ENCODE results near the gene CRYL1.

Gene CRYL1

DNA sequence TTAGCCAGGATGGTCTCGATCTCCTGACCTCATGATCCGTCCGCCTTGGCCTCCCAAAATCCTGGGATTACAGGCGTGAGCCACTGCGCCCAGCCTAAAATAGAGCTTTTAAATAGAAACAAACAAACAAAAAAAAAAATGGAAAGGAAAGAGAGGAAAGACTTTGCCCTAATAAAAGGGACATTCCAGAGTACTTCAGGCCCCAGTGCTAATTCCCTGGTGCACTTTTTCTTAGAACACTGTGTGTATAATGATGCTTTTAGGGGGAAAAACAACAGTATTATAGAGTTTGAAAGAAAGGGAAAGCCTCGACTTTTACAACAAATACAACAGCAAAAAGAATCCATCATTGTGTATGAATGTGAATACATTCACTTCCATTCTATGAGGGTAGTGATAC, 104.7 kb downstream of the CRYL1 start:
- TF ChIP-seq, protein P1, sequence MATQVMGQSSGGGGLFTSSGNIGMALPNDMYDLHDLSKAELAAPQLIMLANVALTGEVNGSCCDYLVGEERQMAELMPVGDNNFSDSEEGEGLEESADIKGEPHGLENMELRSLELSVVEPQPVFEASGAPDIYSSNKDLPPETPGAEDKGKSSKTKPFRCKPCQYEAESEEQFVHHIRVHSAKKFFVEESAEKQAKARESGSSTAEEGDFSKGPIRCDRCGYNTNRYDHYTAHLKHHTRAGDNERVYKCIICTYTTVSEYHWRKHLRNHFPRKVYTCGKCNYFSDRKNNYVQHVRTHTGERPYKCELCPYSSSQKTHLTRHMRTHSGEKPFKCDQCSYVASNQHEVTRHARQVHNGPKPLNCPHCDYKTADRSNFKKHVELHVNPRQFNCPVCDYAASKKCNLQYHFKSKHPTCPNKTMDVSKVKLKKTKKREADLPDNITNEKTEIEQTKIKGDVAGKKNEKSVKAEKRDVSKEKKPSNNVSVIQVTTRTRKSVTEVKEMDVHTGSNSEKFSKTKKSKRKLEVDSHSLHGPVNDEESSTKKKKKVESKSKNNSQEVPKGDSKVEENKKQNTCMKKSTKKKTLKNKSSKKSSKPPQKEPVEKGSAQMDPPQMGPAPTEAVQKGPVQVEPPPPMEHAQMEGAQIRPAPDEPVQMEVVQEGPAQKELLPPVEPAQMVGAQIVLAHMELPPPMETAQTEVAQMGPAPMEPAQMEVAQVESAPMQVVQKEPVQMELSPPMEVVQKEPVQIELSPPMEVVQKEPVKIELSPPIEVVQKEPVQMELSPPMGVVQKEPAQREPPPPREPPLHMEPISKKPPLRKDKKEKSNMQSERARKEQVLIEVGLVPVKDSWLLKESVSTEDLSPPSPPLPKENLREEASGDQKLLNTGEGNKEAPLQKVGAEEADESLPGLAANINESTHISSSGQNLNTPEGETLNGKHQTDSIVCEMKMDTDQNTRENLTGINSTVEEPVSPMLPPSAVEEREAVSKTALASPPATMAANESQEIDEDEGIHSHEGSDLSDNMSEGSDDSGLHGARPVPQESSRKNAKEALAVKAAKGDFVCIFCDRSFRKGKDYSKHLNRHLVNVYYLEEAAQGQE (IDR thresholded peaks at IDR 0.05; ENCODE audit: insufficient replicate concordance, low read depth): no peak
- TF ChIP-seq, protein P2, sequence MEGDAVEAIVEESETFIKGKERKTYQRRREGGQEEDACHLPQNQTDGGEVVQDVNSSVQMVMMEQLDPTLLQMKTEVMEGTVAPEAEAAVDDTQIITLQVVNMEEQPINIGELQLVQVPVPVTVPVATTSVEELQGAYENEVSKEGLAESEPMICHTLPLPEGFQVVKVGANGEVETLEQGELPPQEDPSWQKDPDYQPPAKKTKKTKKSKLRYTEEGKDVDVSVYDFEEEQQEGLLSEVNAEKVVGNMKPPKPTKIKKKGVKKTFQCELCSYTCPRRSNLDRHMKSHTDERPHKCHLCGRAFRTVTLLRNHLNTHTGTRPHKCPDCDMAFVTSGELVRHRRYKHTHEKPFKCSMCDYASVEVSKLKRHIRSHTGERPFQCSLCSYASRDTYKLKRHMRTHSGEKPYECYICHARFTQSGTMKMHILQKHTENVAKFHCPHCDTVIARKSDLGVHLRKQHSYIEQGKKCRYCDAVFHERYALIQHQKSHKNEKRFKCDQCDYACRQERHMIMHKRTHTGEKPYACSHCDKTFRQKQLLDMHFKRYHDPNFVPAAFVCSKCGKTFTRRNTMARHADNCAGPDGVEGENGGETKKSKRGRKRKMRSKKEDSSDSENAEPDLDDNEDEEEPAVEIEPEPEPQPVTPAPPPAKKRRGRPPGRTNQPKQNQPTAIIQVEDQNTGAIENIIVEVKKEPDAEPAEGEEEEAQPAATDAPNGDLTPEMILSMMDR (IDR thresholded peaks at IDR 0.05; ENCODE audit: insufficient read depth, low read length): no peak
- no peak for TF ChIP-seq POLR2AphosphoS5 (IDR thresholded peaks at IDR 0.05; ENCODE audit: low read depth)
- H3K27ac ChIP-seq (replicated peaks): no peak overlapping the region

DNA sequence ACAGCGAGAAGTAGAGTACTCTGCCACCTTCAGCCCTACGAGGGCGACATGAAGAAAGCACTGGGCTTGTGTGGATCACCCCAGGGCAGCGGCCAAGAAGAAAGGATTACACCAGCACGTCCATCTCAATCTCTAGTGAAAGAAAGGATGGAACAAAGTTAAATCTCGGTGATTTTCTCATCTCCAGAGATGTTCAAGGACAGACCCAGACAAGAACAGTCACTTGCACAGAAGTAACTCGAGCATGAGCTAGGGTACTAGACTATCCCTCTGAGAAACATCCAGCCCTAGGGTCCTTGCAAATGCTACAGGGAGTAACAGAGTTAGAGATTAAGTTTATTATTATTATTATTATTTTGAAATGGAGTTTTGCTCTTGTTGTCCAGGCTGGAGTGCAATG, 106.7 kb downstream of the CRYL1 start:
- no peaks in the 10 kb centered on the region for H3K27me3 ChIP-seq (ENCODE audit: insufficient read depth, poor library complexity, severe bottlenecking)
- no peak overlapping the region for H3K4me3 ChIP-seq (replicated peaks; ENCODE audit: insufficient read depth, low read length)
- no peak for DNase-seq (ENCODE audit: low read depth in 1 of 2, low spot score in 1 of 2)
- TF ChIP-seq GABPA (IDR thresholded peaks at IDR 0.05; ENCODE audit: low read depth) (no peak), POLR2AphosphoS5 (IDR thresholded peaks at IDR 0.05; ENCODE audit: low read depth) (no peak), SPI1 (IDR thresholded peaks at IDR 0.05; ENCODE audit: borderline replicate concordance, low read depth) (no peak)
- TF ChIP-seq, protein P1 (IDR thresholded peaks at IDR 0.05; ENCODE audit: insufficient replicate concordance, low read depth): no peak
- TF ChIP-seq, protein P2 (IDR thresholded peaks at IDR 0.05; ENCODE audit: insufficient read depth, low read length): no peak
- no peak overlapping the region for H3K27ac ChIP-seq (replicated peaks)

More for the DNA sequence above, 104.7 kb downstream of the CRYL1 start:
- Histone ChIP-seq H3K27me3 (ENCODE audit: insufficient read depth, poor library complexity, severe bottlenecking) (no peaks in the 10 kb centered on the region), H3K4me3 (replicated peaks; ENCODE audit: insufficient read depth, low read length) (no peak overlapping the region)
- no peak for DNase-seq (ENCODE audit: low read depth in 1 of 2, low spot score in 1 of 2)

DNA sequence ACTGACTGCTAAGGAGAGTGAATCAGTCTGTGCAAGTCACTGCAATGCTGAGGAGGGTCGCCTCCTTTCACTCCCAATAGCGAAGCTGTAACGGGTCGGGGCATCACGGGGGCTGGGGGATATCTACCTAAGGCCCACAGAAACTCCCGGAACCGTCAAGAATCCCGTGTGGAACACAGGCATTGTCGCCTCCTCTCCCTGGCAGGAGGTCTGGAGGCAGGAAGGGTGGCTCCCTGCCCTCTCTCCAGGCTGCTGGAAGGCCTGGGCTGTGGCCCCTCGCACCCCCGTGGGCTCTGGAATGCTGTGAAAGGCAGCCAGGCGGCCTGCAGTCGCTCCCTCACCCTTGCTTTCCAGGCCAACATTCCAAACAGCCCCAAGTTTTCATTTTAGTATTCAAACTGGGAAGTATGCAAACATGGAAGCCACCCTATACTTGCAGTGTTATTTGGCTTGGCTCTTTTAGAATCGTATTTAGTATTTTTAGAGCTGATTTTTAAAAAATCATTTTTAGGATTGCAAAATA, 109.4 kb downstream of the CRYL1 start:
- TF ChIP-seq, protein P1 (IDR thresholded peaks at IDR 0.05; ENCODE audit: insufficient replicate concordance, low read depth): no peak
- DNase-seq (ENCODE audit: low read depth in 1 of 2, low spot score in 1 of 2): no peak
- Histone ChIP-seq H3K27me3 (ENCODE audit: insufficient read depth, poor library complexity, severe bottlenecking) (no peaks in the 10 kb centered on the region), H3K27ac (replicated peaks) (no peak overlapping the region), H3K4me3 (replicated peaks; ENCODE audit: insufficient read depth, low read length) (no peak overlapping the region)

DNA sequence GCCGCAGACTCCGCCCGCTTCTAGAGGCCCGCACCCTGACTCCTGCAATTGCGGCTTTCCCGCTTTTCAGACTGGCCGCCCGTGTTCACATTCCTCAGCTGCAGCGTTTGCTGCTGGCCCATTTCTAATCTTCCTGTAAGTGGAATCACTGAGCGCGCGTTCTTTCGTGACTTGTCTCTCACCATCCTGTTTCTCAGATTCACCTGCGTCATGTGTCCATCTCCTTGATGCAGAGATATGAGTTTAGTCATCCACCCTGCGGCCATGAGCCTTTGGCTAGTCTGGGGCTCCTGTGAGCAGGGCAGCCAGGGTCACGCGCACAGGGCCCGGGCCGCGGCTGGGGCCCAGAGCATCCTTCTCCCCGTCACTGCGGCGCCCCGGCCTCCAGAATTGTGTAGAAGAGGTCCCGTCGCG, 110.0 kb downstream of the CRYL1 start:
- Histone ChIP-seq H3K27me3 (ENCODE audit: insufficient read depth, poor library complexity, severe bottlenecking) (no peaks in the 10 kb centered on the region), H3K4me3 (replicated peaks; ENCODE audit: insufficient read depth, low read length) (no peak overlapping the region), H3K27ac (replicated peaks) (no peak overlapping the region)
- no peak for DNase-seq (ENCODE audit: low read depth in 1 of 2, low spot score in 1 of 2)
- TF ChIP-seq, protein P2 (IDR thresholded peaks at IDR 0.05; ENCODE audit: insufficient read depth, low read length): no peak
- TF ChIP-seq, protein P1 (IDR thresholded peaks at IDR 0.05; ENCODE audit: insufficient replicate concordance, low read depth): no peak
- TF ChIP-seq GABPA (IDR thresholded peaks at IDR 0.05; ENCODE audit: low read depth) (no peak), SPI1 (IDR thresholded peaks at IDR 0.05; ENCODE audit: borderline replicate concordance, low read depth) (no peak)
